ENCODE measurements around the gene MOB1B.
"Not testable (repeated sequence)": the region's sequence is repeated elsewhere in the genome, so short reads cannot be mapped to it uniquely, and the experiment has no call there.

MOB1B gene

DNA sequence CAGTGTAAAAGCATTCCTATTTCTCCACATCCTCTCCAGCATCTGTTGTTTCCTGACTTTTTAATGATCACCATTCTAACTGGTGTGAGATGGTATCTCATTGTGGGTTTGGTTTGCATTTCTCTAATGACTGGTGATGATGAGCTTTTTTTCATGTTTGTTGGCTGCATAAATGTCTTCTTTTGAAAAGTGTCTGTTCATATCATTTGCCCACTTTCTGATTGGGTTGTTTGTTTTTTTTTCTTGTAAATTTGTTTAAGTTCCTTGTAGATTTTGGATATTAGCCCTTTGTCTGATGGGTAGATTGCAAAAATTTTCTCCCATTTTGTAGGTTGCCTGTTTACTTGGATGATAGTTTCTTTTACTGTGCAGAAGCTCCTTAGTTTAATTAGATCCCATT, 97.5 kb downstream of the MOB1B start:
- POLR2A ChIA-PET: not testable (repeated sequence)

GRCh38 chr4:71001363-71001762, 99.2 kb downstream of the MOB1B start:
- peaks cover 11 to 49% (median 25%) of the 10 kb centered on the region in 4 experiments for H3K4me1 ChIP-seq (ENCODE audit: control extremely low read depth in 1 of 4, control insufficient read depth in 4 of 4, insufficient read depth in 4 of 4, low read length in 3 of 4)
- H3K27ac ChIP-seq (ENCODE audit: insufficient read depth in 1 of 2, low read depth in 1 of 2, low read length in 2 of 2, poor library complexity in 1 of 2, severe bottlenecking in 2 of 2); H3K27me3 ChIP-seq (replicated peaks in 2 of 5; ENCODE audit: control insufficient read depth in 4 of 5, insufficient read depth in 5 of 5, low read length in 4 of 5); H3K9me3 ChIP-seq (ENCODE audit: control extremely low read depth in 1 of 5, control insufficient read depth in 4 of 5, insufficient read depth in 2 of 5, low read depth in 1 of 5, low read length in 4 of 5); POLR2A ChIA-PET; H3K4me3 ChIP-seq (ENCODE audit: control insufficient read depth in 1 of 7, extremely low read depth in 1 of 7, insufficient read depth in 4 of 7, low read depth in 2 of 7, low read length in 6 of 7); DNase-seq: not testable (repeated sequence)
- H3K36me3 ChIP-seq (ENCODE audit: control insufficient read depth in 4 of 4, insufficient read depth in 4 of 4, low read length in 3 of 4): peaks cover 0 to 23% (median 18%) of the 10 kb centered on the region in 4 experiments
- 98% methylated on average over 4 of the region's 4 CpGs for WGBS (ENCODE audit: insufficient coverage)
- CTCF ChIA-PET: interaction anchor here (1.0 kb wide), 1 partner anchor 9 kb away, joined by 3 read pairs; no protein-coding TSS in a partner anchor

More for the DNA sequence above, 97.5 kb downstream of the MOB1B start:
- not testable (repeated sequence) for H3K27me3 ChIP-seq (replicated peaks in 2 of 5; ENCODE audit: control insufficient read depth in 4 of 5, insufficient read depth in 5 of 5, low read length in 4 of 5); H3K27ac ChIP-seq (ENCODE audit: insufficient read depth in 1 of 2, low read depth in 1 of 2, low read length in 2 of 2, poor library complexity in 1 of 2, severe bottlenecking in 2 of 2); H3K4me3 ChIP-seq (ENCODE audit: control insufficient read depth in 1 of 7, extremely low read depth in 1 of 7, insufficient read depth in 4 of 7, low read depth in 2 of 7, low read length in 6 of 7); H3K9me3 ChIP-seq (ENCODE audit: control extremely low read depth in 1 of 5, control insufficient read depth in 4 of 5, insufficient read depth in 2 of 5, low read depth in 1 of 5, low read length in 4 of 5); DNase-seq
- CTCF ChIA-PET: interaction anchor here (1.2 kb wide), 1 partner anchor 347 kb away, joined by 3 read pairs; no protein-coding TSS in a partner anchor
- H3K4me1 ChIP-seq (ENCODE audit: control extremely low read depth in 1 of 4, control insufficient read depth in 4 of 4, insufficient read depth in 4 of 4, low read length in 3 of 4): peaks cover 21 to 56% (median 36%) of the 10 kb centered on the region in 4 experiments
- peaks cover 0 to 23% (median 18%) of the 10 kb centered on the region in 4 experiments for H3K36me3 ChIP-seq (ENCODE audit: control insufficient read depth in 4 of 4, insufficient read depth in 4 of 4, low read length in 3 of 4)

- Histone ChIP-seq H3K27me3 (replicated peaks in 2 of 5; ENCODE audit: control insufficient read depth in 4 of 5, insufficient read depth in 5 of 5, low read length in 4 of 5) (no peaks in the 10 kb centered on the region), H3K4me1 (ENCODE audit: control extremely low read depth in 1 of 4, control insufficient read depth in 4 of 4, insufficient read depth in 4 of 4, low read length in 3 of 4) (peaks cover 9 to 38% (median 14%) of the 10 kb centered on the region in 4 experiments), H3K9me3 (ENCODE audit: control extremely low read depth in 1 of 5, control insufficient read depth in 4 of 5, insufficient read depth in 2 of 5, low read depth in 1 of 5, low read length in 4 of 5) (peaks cover 0 to 6% (median 3%) of the 10 kb centered on the region in 5 experiments), H3K27ac (ENCODE audit: insufficient read depth in 1 of 2, low read depth in 1 of 2, low read length in 2 of 2, poor library complexity in 1 of 2, severe bottlenecking in 2 of 2) (peak overlapping the region in 1 of 2 experiments; percentile 64), H3K4me3 (ENCODE audit: control insufficient read depth in 1 of 7, extremely low read depth in 1 of 7, insufficient read depth in 4 of 7, low read depth in 2 of 7, low read length in 6 of 7) (peak overlapping the region in 1 of 7 experiments; percentile 38), H3K36me3 (ENCODE audit: control insufficient read depth in 4 of 4, insufficient read depth in 4 of 4, low read length in 3 of 4) (peaks cover 0 to 21% (median 11%) of the 10 kb centered on the region in 4 experiments)
- ChIA-PET CTCF (interaction anchor here (0.9 to 2.0 kb wide), 11 partner anchors 9 to 350 kb away, joined by 3 to 7 read pairs (median 5); partner anchors contain the start of gene DCK), POLR2A (no interaction called here)
- DNase-seq: peak in 2 of 3 donors; percentile 62 to 64
- 97% methylated on average over 3 of the region's 7 CpGs for WGBS (ENCODE audit: insufficient coverage)
Observed at GRCh38 chr4:71004281-71004851, 102.2 kb downstream of the MOB1B start.

- POLR2A ChIA-PET; DNase-seq; H3K27me3 ChIP-seq (replicated peaks in 2 of 5; ENCODE audit: control insufficient read depth in 4 of 5, insufficient read depth in 5 of 5, low read length in 4 of 5); H3K9me3 ChIP-seq (ENCODE audit: control extremely low read depth in 1 of 5, control insufficient read depth in 4 of 5, insufficient read depth in 2 of 5, low read depth in 1 of 5, low read length in 4 of 5); H3K4me3 ChIP-seq (ENCODE audit: control insufficient read depth in 1 of 7, extremely low read depth in 1 of 7, insufficient read depth in 4 of 7, low read depth in 2 of 7, low read length in 6 of 7): not testable (repeated sequence)
- CTCF ChIA-PET: interaction anchor here (1.6 to 1.7 kb wide), 2 partner anchors 10 to 167 kb away, joined by 5 to 7 read pairs; no protein-coding TSS in a partner anchor
- Histone ChIP-seq H3K4me1 (ENCODE audit: control extremely low read depth in 1 of 4, control insufficient read depth in 4 of 4, insufficient read depth in 4 of 4, low read length in 3 of 4) (peaks cover 9 to 41% (median 14%) of the 10 kb centered on the region in 4 experiments), H3K36me3 (ENCODE audit: control insufficient read depth in 4 of 4, insufficient read depth in 4 of 4, low read length in 3 of 4) (peaks cover 0 to 21% (median 9%) of the 10 kb centered on the region in 4 experiments), H3K27ac (ENCODE audit: insufficient read depth in 1 of 2, low read depth in 1 of 2, low read length in 2 of 2, poor library complexity in 1 of 2, severe bottlenecking in 2 of 2) (peak overlapping the region in 1 of 2 experiments; percentile 64)
- WGBS (ENCODE audit: insufficient coverage): 100% methylated on average over 3 of the region's 6 CpGs
Observed at GRCh38 chr4:71005025-71005424, 102.9 kb downstream of the MOB1B start.

- DNase-seq: peak; percentile 52 to 85 (median 81)
- Histone ChIP-seq H3K9me3 (ENCODE audit: control extremely low read depth in 1 of 5, control insufficient read depth in 4 of 5, insufficient read depth in 2 of 5, low read depth in 1 of 5, low read length in 4 of 5) (peaks cover 0 to 2% (median 0%) of the 10 kb centered on the region in 5 experiments), H3K27ac (ENCODE audit: insufficient read depth in 1 of 2, low read depth in 1 of 2, low read length in 2 of 2, poor library complexity in 1 of 2, severe bottlenecking in 2 of 2) (peak overlapping the region in 1 of 2 experiments; percentile 76), H3K4me3 (ENCODE audit: control insufficient read depth in 1 of 7, extremely low read depth in 1 of 7, insufficient read depth in 4 of 7, low read depth in 2 of 7, low read length in 6 of 7) (peak overlapping the region in 4 of 7 experiments; percentile 15 to 66 (median 30)), H3K36me3 (ENCODE audit: control insufficient read depth in 4 of 4, insufficient read depth in 4 of 4, low read length in 3 of 4) (peaks cover 0 to 21% (median 3%) of the 10 kb centered on the region in 4 experiments), H3K4me1 (ENCODE audit: control extremely low read depth in 1 of 4, control insufficient read depth in 4 of 4, insufficient read depth in 4 of 4, low read length in 3 of 4) (peaks cover 9 to 41% (median 14%) of the 10 kb centered on the region in 4 experiments), H3K27me3 (replicated peaks in 2 of 5; ENCODE audit: control insufficient read depth in 4 of 5, insufficient read depth in 5 of 5, low read length in 4 of 5) (no peaks in the 10 kb centered on the region)
- 50% methylated on average over 5 of the region's 6 CpGs for WGBS (ENCODE audit: insufficient coverage)
- ChIA-PET CTCF (interaction anchor here (0.5 to 8.5 kb wide), 5 partner anchors 13 to 266 kb away, joined by 3 to 82 read pairs (median 3); partner anchors contain the start of gene DCK), POLR2A (no interaction called here)
Observed at GRCh38 chr4:71006203-71006907, 104.2 kb downstream of the MOB1B start.

DNA sequence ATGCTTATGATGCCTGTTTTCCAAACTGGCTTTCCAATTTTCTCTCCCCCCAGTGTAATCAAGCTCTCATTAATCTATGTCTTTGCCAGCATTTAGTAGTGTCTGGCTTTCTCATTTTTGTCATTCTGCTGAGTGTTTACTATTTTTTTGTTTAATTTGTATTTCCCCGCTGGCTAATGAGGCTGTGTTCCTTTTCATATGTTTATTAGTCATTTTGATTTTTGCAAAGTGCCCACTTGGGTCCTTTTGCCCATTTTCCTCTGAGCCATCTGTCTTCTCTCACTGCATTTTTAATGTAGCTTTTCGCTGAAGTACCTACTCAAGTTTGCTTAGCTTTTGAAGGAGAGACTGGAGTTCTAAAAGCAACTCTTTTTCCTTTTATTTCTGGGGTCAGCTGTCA, 106.0 kb downstream of the MOB1B start:
- DNase-seq: no peak
- Histone ChIP-seq H3K4me3 (ENCODE audit: control insufficient read depth in 1 of 7, extremely low read depth in 1 of 7, insufficient read depth in 4 of 7, low read depth in 2 of 7, low read length in 6 of 7) (no peak overlapping the region), H3K9me3 (ENCODE audit: control extremely low read depth in 1 of 5, control insufficient read depth in 4 of 5, insufficient read depth in 2 of 5, low read depth in 1 of 5, low read length in 4 of 5) (no peaks in the 10 kb centered on the region), H3K27ac (ENCODE audit: insufficient read depth in 1 of 2, low read depth in 1 of 2, low read length in 2 of 2, poor library complexity in 1 of 2, severe bottlenecking in 2 of 2) (no peak overlapping the region), H3K36me3 (ENCODE audit: control insufficient read depth in 4 of 4, insufficient read depth in 4 of 4, low read length in 3 of 4) (peaks cover 0 to 23% (median 7%) of the 10 kb centered on the region in 4 experiments), H3K4me1 (ENCODE audit: control extremely low read depth in 1 of 4, control insufficient read depth in 4 of 4, insufficient read depth in 4 of 4, low read length in 3 of 4) (peaks cover 9 to 41% (median 14%) of the 10 kb centered on the region in 4 experiments), H3K27me3 (replicated peaks in 2 of 5; ENCODE audit: control insufficient read depth in 4 of 5, insufficient read depth in 5 of 5, low read length in 4 of 5) (no peaks in the 10 kb centered on the region)
- 100% methylated on average over 1 of the region's 2 CpGs for WGBS (ENCODE audit: insufficient coverage)
- POLR2A ChIA-PET: no interaction called here
- CTCF ChIA-PET: interaction anchor here (0.9 to 8.5 kb wide), 9 partner anchors 15 to 542 kb away, joined by 3 to 82 read pairs (median 3); partner anchors contain the start of gene DCK
